Muscle layer of duodenum (tissue), 2 donors: ENCODE measurements around the gene MGST1.
"Not testable (repeated sequence)": the region's sequence is repeated elsewhere in the genome, so short reads cannot be mapped to it uniquely, and the experiment has no call there.

Source experiments
- H3K27ac ChIP-seq: one replicate; pipeline ENCODE4 v1.7.0; 2013; ENCODE audit warnings: mild to moderate bottlenecking, low read length
- H3K27me3 ChIP-seq: one replicate; pipeline ENCODE4 v1.7.0; 2013; ENCODE audit warnings: low read depth, mild to moderate bottlenecking, control low read depth, low read length
- H3K36me3 ChIP-seq, 2 donors: one replicate each; pipeline ENCODE4 v1.7.0; 2013; ENCODE audit warnings: low read length in 2 of 2, control low read depth in 1 of 2, mild to moderate bottlenecking in 1 of 2; ENCODE audit not compliant: insufficient read depth in 2 of 2, control insufficient read depth in 1 of 2
- H3K4me1 ChIP-seq, 2 donors: one replicate each; pipeline ENCODE4 v1.7.0; 2013; ENCODE audit warnings: low read length in 2 of 2, mild to moderate bottlenecking in 2 of 2, control low read depth in 1 of 2, moderate library complexity in 1 of 2; ENCODE audit not compliant: insufficient read depth in 2 of 2, control insufficient read depth in 1 of 2
- H3K4me3 ChIP-seq, 2 donors: one replicate each; pipeline ENCODE4 v1.7.0; 2013; ENCODE audit warnings: low read length in 2 of 2, low read depth in 1 of 2, mild to moderate bottlenecking in 1 of 2
- H3K9me3 ChIP-seq, 2 donors: one replicate each; pipeline ENCODE4 v1.7.0; 2013; ENCODE audit warnings: low read length in 2 of 2, control low read depth in 1 of 2, mild to moderate bottlenecking in 1 of 2; ENCODE audit not compliant: control insufficient read depth in 1 of 2
- donor health status: healthy.

MGST1 gene

DNA sequence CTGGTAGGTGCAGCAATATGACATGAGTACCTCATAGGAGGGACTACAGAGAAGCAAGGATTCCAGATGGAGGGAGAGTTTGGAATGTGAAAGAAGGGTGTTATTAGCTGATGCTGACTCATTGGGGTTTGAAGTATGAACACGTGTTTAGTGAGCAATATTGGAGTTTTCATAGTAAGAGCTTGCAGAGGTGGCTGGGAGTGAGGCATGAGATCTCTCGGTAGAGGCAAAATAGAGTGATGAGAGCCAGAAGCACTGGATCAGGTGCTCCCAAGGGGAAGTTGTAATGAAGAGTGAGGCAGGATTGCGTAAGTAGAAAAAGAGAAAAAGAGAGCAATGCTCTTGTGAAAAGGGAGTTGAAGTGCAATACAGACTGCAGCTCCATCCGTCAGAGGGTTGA is 42.1 kb downstream of the MGST1 start:
- Histone ChIP-seq H3K9me3 (peaks cover 0 to 10% of the 10 kb centered on the region in 2 donors), H3K36me3 (no peaks in the 10 kb centered on the region), H3K4me3 (no peak overlapping the region), H3K27me3 (no peaks in the 10 kb centered on the region), H3K27ac (no peak overlapping the region), H3K4me1 (peaks cover 0 to 5% of the 10 kb centered on the region in 2 donors)

DNA sequence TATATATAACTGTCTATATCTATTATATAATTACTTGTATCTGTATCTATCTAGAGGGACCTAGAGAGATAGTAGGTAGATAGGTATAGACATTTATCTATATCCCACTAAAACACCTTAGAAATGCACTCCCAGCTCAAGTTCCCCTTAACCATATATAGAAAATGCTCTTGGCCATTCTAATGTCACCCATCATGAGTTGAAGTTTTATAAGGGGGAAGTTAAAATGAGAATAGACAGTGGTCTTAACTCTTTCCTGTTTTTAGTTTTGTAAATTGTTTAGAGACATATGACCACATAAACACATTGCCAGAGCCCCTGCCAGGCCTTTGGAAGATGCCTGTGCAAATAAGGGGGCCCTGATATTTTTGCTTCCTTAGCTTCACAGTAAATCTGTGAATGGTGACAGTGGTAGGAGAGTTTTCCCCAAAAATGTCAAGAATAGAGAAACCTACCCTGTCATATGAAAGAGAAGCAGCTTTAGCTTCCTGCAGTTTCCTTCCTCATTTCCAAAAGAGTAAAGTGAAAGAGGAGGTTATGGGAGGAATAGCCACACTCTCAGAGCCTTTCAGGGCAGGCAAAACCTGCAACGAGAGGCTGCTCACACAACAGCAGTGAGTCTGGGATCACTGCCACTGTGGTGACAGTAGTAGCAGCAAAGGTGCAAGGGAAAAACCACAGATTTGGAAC is 45.5 kb downstream of the MGST1 start:
- Histone ChIP-seq H3K27ac (no peak overlapping the region), H3K27me3 (no peaks in the 10 kb centered on the region), H3K9me3 (peaks cover 0 to 16% of the 10 kb centered on the region in 2 donors)

DNA sequence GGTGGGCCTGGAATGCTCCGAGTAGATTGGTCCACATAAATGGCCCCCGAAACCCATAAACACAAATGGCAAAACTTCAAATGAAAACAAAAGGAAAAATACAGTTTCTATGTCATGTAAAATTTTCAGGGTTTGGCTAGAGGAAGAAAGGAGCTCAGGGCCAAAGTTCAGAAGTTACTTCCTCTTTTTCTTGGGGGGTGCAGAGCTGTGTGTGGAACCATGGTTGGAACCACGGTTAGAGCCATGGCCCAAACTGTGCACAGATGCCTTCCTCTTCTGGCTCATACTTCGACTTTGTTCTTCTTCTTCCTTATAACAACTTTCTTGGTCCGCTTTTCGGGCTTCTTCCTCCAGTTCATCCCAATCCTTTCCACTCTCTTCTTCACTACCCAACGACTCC is 51.7 kb downstream of the MGST1 start:
- Histone ChIP-seq H3K27ac (no peak overlapping the region), H3K9me3 (peaks cover 0 to 7% of the 10 kb centered on the region in 2 donors), H3K27me3 (no peaks in the 10 kb centered on the region)

More for the DNA sequence above, 45.5 kb downstream of the MGST1 start:
- no peaks in the 10 kb centered on the region for H3K4me1 ChIP-seq
- H3K36me3 ChIP-seq: no peaks in the 10 kb centered on the region
- no peak overlapping the region for H3K4me3 ChIP-seq

DNA sequence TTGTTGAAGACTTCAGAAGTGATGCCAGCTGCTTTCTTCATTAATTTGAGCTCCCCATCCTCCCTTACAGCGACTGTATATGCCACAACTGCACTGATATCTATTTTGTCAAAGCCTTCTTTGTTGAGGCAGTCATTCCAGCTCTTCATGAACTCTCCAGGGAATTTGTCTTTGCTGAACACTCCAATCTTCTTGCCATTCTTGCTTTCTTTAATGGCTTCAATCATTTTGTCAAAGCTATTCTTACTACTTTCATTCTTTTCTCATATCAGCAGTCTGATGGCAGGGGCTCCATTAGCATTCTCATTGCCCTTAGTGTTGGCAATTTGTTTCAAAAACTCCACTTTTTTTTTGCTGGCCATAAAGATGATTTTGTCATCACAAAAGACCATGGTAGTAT is 54.4 kb downstream of the MGST1 start:
- H3K4me1 ChIP-seq, H3K36me3 ChIP-seq, H3K27me3 ChIP-seq: not testable (repeated sequence)

More for the DNA sequence above, 51.7 kb downstream of the MGST1 start:
- H3K36me3 ChIP-seq: no peaks in the 10 kb centered on the region
- no peak overlapping the region for H3K4me3 ChIP-seq
- H3K4me1 ChIP-seq: no peaks in the 10 kb centered on the region

DNA sequence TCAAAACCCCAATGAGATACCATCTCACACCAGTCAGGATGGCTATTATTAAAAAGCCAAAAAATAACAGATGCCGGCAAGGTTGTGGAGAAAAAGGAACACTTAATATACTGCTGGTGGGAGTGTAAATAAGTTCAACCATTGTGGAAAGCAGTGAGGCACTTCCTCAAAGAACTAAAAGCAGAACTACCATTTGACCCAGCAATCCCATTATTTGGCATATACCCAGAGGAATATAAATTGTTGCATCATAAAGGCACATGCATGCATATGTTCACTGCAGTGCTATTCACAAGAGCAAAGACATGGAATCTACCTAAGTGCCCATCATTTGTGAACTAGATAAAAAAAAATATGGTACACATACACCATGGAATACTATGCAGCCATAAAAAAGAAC is 59.9 kb downstream of the MGST1 start:
- Histone ChIP-seq H3K9me3 (peaks cover 0 to 2% of the 10 kb centered on the region in 2 donors), H3K4me1 (no peaks in the 10 kb centered on the region), H3K4me3 (no peak overlapping the region), H3K36me3 (no peaks in the 10 kb centered on the region), H3K27ac (no peak overlapping the region), H3K27me3 (no peaks in the 10 kb centered on the region)

More for the DNA sequence above, 54.4 kb downstream of the MGST1 start:
- not testable (repeated sequence) for H3K27ac ChIP-seq, H3K4me3 ChIP-seq, H3K9me3 ChIP-seq
